ENCODE results near the gene TNFRSF13B.
"Not testable (repeated sequence)": the region's sequence is repeated elsewhere in the genome, so short reads cannot be mapped to it uniquely, and the experiment has no call there.

TNFRSF13B gene

GRCh38 chr17:17004251-17004996 is 32.5 kb upstream of the TNFRSF13B start:
- DNase-seq: no peak

GRCh38 chr17:17002731-17003715 is 31.1 kb upstream of the TNFRSF13B start:
- not testable (repeated sequence) for DNase-seq

DNA sequence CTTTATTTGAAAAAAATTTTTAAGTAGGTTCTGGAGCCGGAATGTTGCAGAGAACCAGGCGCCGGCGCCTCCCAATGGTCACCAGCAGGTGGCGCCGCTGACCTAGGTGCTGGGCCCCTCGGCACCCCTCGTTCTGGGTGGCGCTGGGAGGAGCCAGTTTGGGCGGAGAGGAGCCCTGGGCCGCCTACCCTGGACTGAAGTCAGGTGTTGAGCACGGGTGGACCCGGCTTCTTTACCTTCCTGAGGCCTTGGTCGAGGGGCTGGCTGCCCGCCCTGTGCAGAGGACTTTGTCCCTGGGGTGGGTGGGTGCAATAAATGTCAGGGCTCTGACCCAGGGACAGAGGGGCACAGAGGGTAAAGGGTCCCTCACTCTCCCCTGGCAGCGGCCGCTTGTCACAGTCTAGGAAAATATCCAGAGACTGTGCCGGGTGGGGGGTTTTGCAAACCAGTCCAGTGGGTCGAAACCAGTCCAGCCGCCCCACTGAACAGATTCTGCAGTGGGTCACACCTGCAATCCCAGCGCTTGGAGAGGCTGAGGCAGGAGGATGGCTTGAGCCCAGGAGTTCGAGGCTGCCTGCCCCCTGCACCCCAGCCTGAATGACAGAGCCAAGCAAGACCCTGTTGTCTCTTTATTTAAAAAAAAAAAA is 30.1 kb upstream of the TNFRSF13B start:
- peak; percentile 69 for DNase-seq

GRCh38 chr17:17001076-17001777 is 29.3 kb upstream of the TNFRSF13B start:
- no peak for DNase-seq

- DNase-seq: no peak
Observed at GRCh38 chr17:16999931-17000625, 28.2 kb upstream of the TNFRSF13B start.

- DNase-seq: no peak
Observed at GRCh38 chr17:16997514-16998429, 25.9 kb upstream of the TNFRSF13B start.

DNA sequence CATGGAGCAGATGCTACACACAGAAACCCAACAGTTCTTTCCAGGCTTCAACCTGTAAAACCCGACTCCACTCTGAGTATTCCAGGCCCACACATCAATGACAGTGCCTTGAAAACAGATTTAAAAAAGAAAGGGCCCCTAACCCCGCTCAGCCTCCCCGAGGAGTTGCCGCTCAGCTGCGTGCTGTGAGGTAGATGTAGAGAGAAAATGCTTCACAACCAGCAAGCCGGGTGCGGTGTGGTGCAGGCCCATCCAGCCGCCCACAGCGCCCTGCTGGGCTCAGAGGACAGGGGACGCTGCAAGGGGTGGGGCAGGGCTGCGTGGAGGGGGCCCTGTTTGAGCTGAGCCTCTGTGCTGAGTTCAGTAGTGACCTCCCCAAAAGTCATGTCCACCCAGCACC is 24.8 kb upstream of the TNFRSF13B start:
- DNase-seq: not testable (repeated sequence)

- no peak for DNase-seq
Observed at GRCh38 chr17:16995930-16996329, 24.0 kb upstream of the TNFRSF13B start.

GRCh38 chr17:16994631-16995030 is 22.7 kb upstream of the TNFRSF13B start:
- no peak for DNase-seq

DNA sequence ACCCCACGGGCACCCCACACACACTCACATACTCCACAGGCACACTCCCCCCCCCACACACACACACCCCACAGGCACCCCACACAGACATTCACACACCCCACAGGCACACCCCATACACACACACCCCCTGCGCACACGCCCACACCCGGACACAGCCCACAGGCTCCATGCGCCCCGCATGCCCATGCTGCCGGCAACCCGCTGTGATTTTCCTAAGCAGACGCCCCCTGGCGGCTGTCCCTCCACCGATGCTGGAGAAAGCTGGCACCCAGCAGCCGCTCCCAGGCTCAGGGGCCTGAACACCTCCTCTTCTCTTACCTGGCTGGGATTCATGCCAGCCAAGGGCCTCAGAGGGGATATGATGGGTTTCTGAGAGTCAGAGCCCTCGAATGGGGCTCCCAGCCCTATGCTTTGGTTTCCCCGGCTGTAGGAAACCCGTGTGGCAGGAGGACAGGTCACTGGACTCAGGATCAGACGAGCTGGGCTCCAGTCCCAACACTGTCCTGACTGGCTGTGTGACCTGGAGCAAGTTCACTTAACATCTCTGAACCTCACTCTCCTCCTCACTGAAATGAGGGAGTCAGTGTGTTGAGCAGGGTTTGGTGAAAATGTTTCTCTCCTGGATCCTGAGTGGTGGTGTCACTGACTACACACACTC is 19.6 kb upstream of the TNFRSF13B start:
- DNase-seq: peak; percentile 77

DNA sequence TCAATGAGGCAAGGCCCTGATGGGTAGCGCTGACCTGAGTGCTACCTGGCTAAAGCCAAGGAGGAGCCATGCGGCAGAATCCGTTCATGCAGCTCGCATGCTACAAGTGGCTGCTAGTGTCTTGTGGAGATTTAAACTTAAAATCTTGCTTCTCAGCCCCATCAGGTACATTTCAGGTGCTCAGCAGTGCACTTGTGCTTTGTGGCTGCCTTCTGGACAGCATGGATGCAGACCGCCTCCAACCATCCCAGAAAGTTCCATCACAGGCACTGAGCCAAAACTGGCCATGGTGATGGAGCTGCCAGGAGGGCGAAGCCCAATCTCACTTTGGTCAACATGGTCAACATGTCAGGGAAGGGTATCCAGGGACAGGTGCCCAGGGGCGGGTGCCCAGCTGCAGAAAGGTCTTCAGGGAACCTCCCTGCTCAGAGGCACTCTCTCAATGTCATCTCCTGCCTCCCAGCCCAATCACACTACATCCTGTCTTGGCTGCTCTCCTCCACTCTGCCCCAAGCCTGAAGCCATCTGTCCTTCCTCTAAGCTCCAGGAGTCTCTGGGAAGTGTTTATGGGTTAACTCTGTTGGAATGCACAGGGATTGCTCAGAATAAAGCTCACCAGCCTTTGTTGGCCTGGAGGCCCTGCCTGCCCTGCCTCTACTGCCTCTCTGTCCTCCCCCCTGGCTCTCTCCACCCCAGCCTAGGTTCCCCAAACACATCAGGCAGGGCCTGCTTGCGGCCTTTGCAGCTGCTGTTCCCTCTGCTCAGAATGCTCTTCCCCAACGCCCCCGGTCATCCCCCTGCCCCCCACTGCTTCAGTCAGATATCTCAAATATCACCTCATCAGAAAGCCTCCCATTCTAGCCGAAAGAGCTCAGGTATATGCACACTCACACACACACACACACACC is 18.3 kb upstream of the TNFRSF13B start:
- DNase-seq: no peak

- DNase-seq: peak; percentile 43
Observed at GRCh38 chr17:16989230-16989952, 17.5 kb upstream of the TNFRSF13B start.

- DNase-seq: no peak
Observed at GRCh38 chr17:16988749-16989229, 16.9 kb upstream of the TNFRSF13B start.

- DNase-seq: peak; percentile 84
Observed at GRCh38 chr17:16987830-16988601, 16.1 kb upstream of the TNFRSF13B start.

DNA sequence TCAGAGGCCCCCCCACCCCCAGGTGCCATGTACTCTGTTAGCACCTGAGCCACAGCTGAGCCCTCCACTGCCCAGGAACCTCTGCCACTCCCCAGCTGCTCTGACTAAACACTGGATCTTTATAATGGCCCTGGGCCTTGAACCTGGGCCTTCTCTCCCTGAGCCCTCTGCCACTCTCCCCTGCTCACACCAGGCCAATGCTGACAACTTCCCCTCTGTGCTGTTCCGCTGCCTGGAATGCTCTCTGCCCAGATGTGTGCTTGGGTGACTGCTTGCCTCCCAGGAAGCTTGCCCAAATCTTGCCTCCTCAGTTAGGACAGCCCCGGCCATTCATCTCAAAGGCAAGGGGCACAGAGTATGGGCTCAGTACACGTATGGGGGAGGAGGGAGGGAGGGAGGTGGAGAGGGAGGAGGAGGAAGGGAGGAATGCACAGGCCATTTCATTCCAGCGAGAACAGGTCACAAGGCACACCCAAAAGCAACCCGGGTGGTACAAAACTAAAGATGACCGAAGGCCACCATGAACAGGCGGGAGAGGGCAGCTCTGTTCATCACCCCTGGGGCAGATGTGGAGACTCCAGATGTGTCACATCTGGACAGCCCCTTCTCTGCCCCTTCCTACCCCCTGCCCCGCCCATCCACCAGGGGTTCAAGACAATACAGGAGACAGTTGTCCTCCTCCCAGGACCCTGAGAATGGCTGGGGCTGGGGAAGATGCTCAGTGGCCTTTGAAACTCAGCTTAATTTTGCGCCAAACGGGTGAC is 15.3 kb upstream of the TNFRSF13B start:
- DNase-seq: no peak

DNA sequence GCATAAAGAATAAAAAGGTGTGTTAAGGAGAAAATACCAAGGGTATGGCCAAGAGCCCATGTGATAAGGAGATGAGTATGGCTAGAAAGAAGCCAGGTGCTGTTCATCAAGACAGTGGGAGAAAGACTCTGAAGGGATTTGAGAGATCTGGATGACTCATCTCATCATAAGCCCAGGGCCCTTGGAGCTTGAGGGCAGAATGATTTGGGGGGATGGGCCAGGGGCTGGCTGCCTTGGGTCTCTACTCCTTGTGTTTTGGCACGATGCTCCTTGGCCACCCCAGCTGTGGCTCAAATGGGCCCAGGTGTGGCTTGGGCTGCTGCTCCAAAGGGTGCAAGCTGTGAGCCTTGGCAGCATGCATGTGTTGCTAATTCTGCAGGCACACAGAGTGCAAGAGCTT is 14.5 kb upstream of the TNFRSF13B start:
- no peak for DNase-seq

- DNase-seq: no peak
Observed at GRCh38 chr17:16981928-16982327, 10.0 kb upstream of the TNFRSF13B start.
